HUES64 (cell line): ENCODE results near the gene NT5DC4.
"Not testable (repeated sequence)": the region's sequence is repeated elsewhere in the genome, so short reads cannot be mapped to it uniquely, and the experiment has no call there.

ENCODE experiments used
- H3K27ac ChIP-seq: 2 replicates; pipeline ENCODE4 v1.7.0; 2013; ENCODE audit warnings: low read depth, low read length, inconsistent platforms
- H3K27me3 ChIP-seq: 2 replicates; pipeline ENCODE4 v1.6.1; 2013; ENCODE audit warnings: mild to moderate bottlenecking, low read length; ENCODE audit not compliant: insufficient read depth
- H3K36me3 ChIP-seq: 2 replicates; pipeline ENCODE4 v1.6.1; 2013; ENCODE audit warnings: mild to moderate bottlenecking, low read length; ENCODE audit not compliant: insufficient read depth
- H3K4me1 ChIP-seq: 2 replicates; pipeline ENCODE4 v1.6.1; 2013; ENCODE audit warnings: mild to moderate bottlenecking, low read length, moderate library complexity; ENCODE audit not compliant: insufficient read depth
- H3K4me3 ChIP-seq: 2 replicates; pipeline ENCODE4 v1.5.1; 2013; ENCODE audit warnings: mild to moderate bottlenecking, low read length, moderate library complexity
- H3K9ac ChIP-seq: 2 replicates; pipeline ENCODE4 v1.6.1; 2013; ENCODE audit warnings: mild to moderate bottlenecking, low read depth, low read length
- H3K9me3 ChIP-seq: 2 replicates; pipeline ENCODE4 v1.6.1; 2013; ENCODE audit warnings: low read depth, low read length; ENCODE audit not compliant: insufficient read depth
- WGBS: fragments of 150-250, 120-280 bp; methylation state at CpG from one replicate; pipeline ENCODE4 v1.1.7; 2013; ENCODE audit warnings: missing lambda C conversion rate; 5-methylcytosine and 5-hydroxymethylcytosine counted together

Gene NT5DC4

GRCh38 chr2:112699984-112700667 lies 20.7 kb upstream of the NT5DC4 start:
- H3K4me1 ChIP-seq, result no peaks in the 10 kb centered on the region
- no peaks in the 10 kb centered on the region for H3K9me3 ChIP-seq
- H3K27ac ChIP-seq, result no peak overlapping the region
- WGBS, result 98% methylated on average over 2 of the region's 3 CpGs
- no peaks in the 10 kb centered on the region for H3K27me3 ChIP-seq
- no peaks in the 10 kb centered on the region for H3K36me3 ChIP-seq
- no peak overlapping the region for H3K4me3 ChIP-seq
- H3K9ac ChIP-seq, result no peak overlapping the region

- Histone ChIP-seq H3K9ac (no peak overlapping the region), H3K9me3 (no peaks in the 10 kb centered on the region), H3K4me3 (no peak overlapping the region), H3K4me1 (no peaks in the 10 kb centered on the region), H3K36me3 (no peaks in the 10 kb centered on the region), H3K27me3 (no peaks in the 10 kb centered on the region), H3K27ac (no peak overlapping the region)
- 96% methylated on average over 6 of the region's 8 CpGs for WGBS
These were observed 19.8 kb upstream of the NT5DC4 start for GRCh38 chr2:112701052-112701451.

GRCh38 chr2:112703684-112704083 lies 17.1 kb upstream of the NT5DC4 start:
- H3K9ac ChIP-seq, result no peak overlapping the region
- no peaks in the 10 kb centered on the region for H3K4me1 ChIP-seq
- no peak overlapping the region for H3K4me3 ChIP-seq
- H3K36me3 ChIP-seq, result no peaks in the 10 kb centered on the region
- 92% methylated on average over 1 of the region's 2 CpGs for WGBS
- H3K27me3 ChIP-seq, result no peaks in the 10 kb centered on the region
- H3K9me3 ChIP-seq, result no peaks in the 10 kb centered on the region
- H3K27ac ChIP-seq, result no peak overlapping the region

GRCh38 chr2:112705575-112705974 lies 15.2 kb upstream of the NT5DC4 start:
- no peaks in the 10 kb centered on the region for H3K4me1 ChIP-seq
- H3K9me3 ChIP-seq, result no peaks in the 10 kb centered on the region
- H3K36me3 ChIP-seq, result no peaks in the 10 kb centered on the region
- no peak overlapping the region for H3K4me3 ChIP-seq
- no peak overlapping the region for H3K9ac ChIP-seq
- no peak overlapping the region for H3K27ac ChIP-seq
- WGBS, result 93% methylated on average over 4 of the region's 4 CpGs
- no peaks in the 10 kb centered on the region for H3K27me3 ChIP-seq

GRCh38 chr2:112706170-112706664 lies 14.6 kb upstream of the NT5DC4 start:
- Histone ChIP-seq H3K4me1 (no peaks in the 10 kb centered on the region), H3K27me3 (no peaks in the 10 kb centered on the region), H3K4me3 (no peak overlapping the region), H3K36me3 (no peaks in the 10 kb centered on the region), H3K27ac (no peak overlapping the region), H3K9me3 (no peaks in the 10 kb centered on the region), H3K9ac (no peak overlapping the region)
- 75% methylated on average over 4 of the region's 5 CpGs for WGBS

GRCh38 chr2:112706947-112707346 lies 13.9 kb upstream of the NT5DC4 start:
- not testable (repeated sequence) for H3K4me3 ChIP-seq, H3K36me3 ChIP-seq, H3K9ac ChIP-seq, H3K27me3 ChIP-seq, H3K27ac ChIP-seq, H3K9me3 ChIP-seq, H3K4me1 ChIP-seq
- WGBS, result 97% methylated on average over 9 of the region's 9 CpGs

- 85% methylated on average over 10 of the region's 10 CpGs for WGBS
- Histone ChIP-seq H3K4me3 (no peak overlapping the region), H3K9ac (no peak overlapping the region), H3K36me3 (no peaks in the 10 kb centered on the region), H3K27me3 (no peaks in the 10 kb centered on the region), H3K9me3 (no peaks in the 10 kb centered on the region), H3K4me1 (no peaks in the 10 kb centered on the region), H3K27ac (no peak overlapping the region)
These were observed 11.9 kb upstream of the NT5DC4 start for GRCh38 chr2:112708968-112709367.

- Histone ChIP-seq H3K9ac (no peak overlapping the region), H3K27me3 (no peaks in the 10 kb centered on the region), H3K27ac (no peak overlapping the region), H3K9me3 (no peaks in the 10 kb centered on the region), H3K4me3 (no peak overlapping the region), H3K4me1 (no peaks in the 10 kb centered on the region), H3K36me3 (no peaks in the 10 kb centered on the region)
- 94% methylated on average over 6 of the region's 6 CpGs for WGBS
These were observed 11.1 kb upstream of the NT5DC4 start for GRCh38 chr2:112709703-112710102.

GRCh38 chr2:112710956-112711750 lies 9.7 kb upstream of the NT5DC4 start:
- WGBS, result 88% methylated on average over 8 of the region's 9 CpGs
- no peaks in the 10 kb centered on the region for H3K36me3 ChIP-seq
- no peak overlapping the region for H3K27ac ChIP-seq
- no peaks in the 10 kb centered on the region for H3K4me1 ChIP-seq
- no peak overlapping the region for H3K4me3 ChIP-seq
- H3K9ac ChIP-seq, result no peak overlapping the region
- H3K27me3 ChIP-seq, result no peaks in the 10 kb centered on the region
- H3K9me3 ChIP-seq, result no peaks in the 10 kb centered on the region

GRCh38 chr2:112712465-112712864 lies 8.4 kb upstream of the NT5DC4 start:
- no peaks in the 10 kb centered on the region for H3K4me1 ChIP-seq
- H3K27me3 ChIP-seq, result no peaks in the 10 kb centered on the region
- no peaks in the 10 kb centered on the region for H3K9me3 ChIP-seq
- no peak overlapping the region for H3K27ac ChIP-seq
- WGBS, result 94% methylated on average over 3 of the region's 3 CpGs
- H3K4me3 ChIP-seq, result no peak overlapping the region
- no peaks in the 10 kb centered on the region for H3K36me3 ChIP-seq
- no peak overlapping the region for H3K9ac ChIP-seq

- Histone ChIP-seq H3K36me3 (no peaks in the 10 kb centered on the region), H3K4me1 (no peaks in the 10 kb centered on the region), H3K9ac (no peak overlapping the region), H3K4me3 (no peak overlapping the region), H3K9me3 (no peaks in the 10 kb centered on the region), H3K27ac (no peak overlapping the region), H3K27me3 (no peaks in the 10 kb centered on the region)
- WGBS, result 88% methylated on average over 17 of the region's 17 CpGs
These were observed 7.8 kb upstream of the NT5DC4 start for GRCh38 chr2:112712903-112713584.
